HCT116 (cell line): ENCODE measurements around the gene RSRC1. TPM values are rescaled to one million over a fixed set of nuclear protein-coding genes. Genes with fewer than 3 reads are reported as not detected.
"Not testable (repeated sequence)": the region's sequence is repeated elsewhere in the genome, so short reads cannot be mapped to it uniquely, and the experiment has no call there.

Source experiments
- ATAC-seq: fragments of 200-7000 bp; cut with Tn5 transposase; 2 replicates; pipeline ENCODE4 v1.9.1; 2020; ENCODE audit warnings: mild to moderate bottlenecking, moderate library complexity
- BruUV-seq: library from RNA; stranded (reverse); fragments of 400-500 nt; replicated peaks from 2 replicates; lab custom pipeline; 2021; lab: Mats Ljungman, UMichigan
- CTCF ChIA-PET: fragments of 300-600 bp; sonication (Branson Sonifier 250); formaldehyde crosslinking; loops from one replicate; lab custom pipeline; 2021; ENCODE audit warnings: antibody characterized with exemption; lab: Charles Lee
- POLR2A ChIA-PET: fragments of 300-600, 350-600 bp; sonication (Branson Sonifier 250); formaldehyde crosslinking; loops from one replicate; lab custom pipeline; 2021; ENCODE audit warnings: antibody characterized with exemption; lab: Charles Lee
- RAD21 ChIA-PET, 2 experiments: fragments of 300-600 bp; sonication (Branson Sonifier 250); formaldehyde crosslinking; loops; one replicate each; lab custom pipeline; 2023; ENCODE audit warnings: low total read pairs in 2 of 2; ENCODE audit not compliant: uncharacterized antibody in 2 of 2, unreplicated experiment in 2 of 2, low non-redundant PET in 1 of 2; lab: Charles Lee
- DNase-seq: peaks from one replicate; pipeline ENCODE4 v3.0.0-alpha.2; 2010; ENCODE audit warnings: low read depth, low spot score
- H2AFZ ChIP-seq: fragments of 200-600 bp; shearing (Covaris generic), sonication (generic); 2 replicates; pipeline ENCODE4 v1.6.1; 2017; ENCODE audit warnings: low read depth, mixed run types, mixed read lengths, antibody characterized with exemption, low read length; ENCODE audit not compliant: poor library complexity, severe bottlenecking
- H3K27ac ChIP-seq: 2 replicates; pipeline ENCODE4 v1.5.1; 2012; ENCODE audit warnings: low read depth, low read length
- H3K27me3 ChIP-seq: fragments of 200-600 bp; sonication (generic); 2 replicates; pipeline ENCODE4 v1.6.1; 2016; ENCODE audit warnings: mixed run types, low read length, mixed read lengths; ENCODE audit not compliant: insufficient read depth
- H3K36me3 ChIP-seq, 2 experiments: fragments of 200-500 bp in 1 of 2; fragments of 200-600 bp in 1 of 2; sonication (Bioruptor generic) in 1 of 2; sonication (generic) in 1 of 2; 2 replicates each; pipeline versions ENCODE4 v1.5.1 to v1.6.1; 2014 to 2016; ENCODE audit warnings: low read length in 2 of 2, inconsistent platforms in 1 of 2, mixed read lengths in 1 of 2, mixed run types in 1 of 2; ENCODE audit not compliant: insufficient read depth in 2 of 2, control insufficient read depth in 1 of 2
- H3K4me1 ChIP-seq, 2 experiments: fragments of 200-600 bp in 1 of 2; sonication (generic) in 1 of 2; 2 replicates each; pipeline versions ENCODE4 v1.5.1 to v1.6.1; 2012 to 2017; ENCODE audit warnings: low read length in 2 of 2, inconsistent platforms in 1 of 2, mild to moderate bottlenecking in 1 of 2, mixed read lengths in 1 of 2, mixed run types in 1 of 2, moderate library complexity in 1 of 2; ENCODE audit not compliant: insufficient read depth in 2 of 2, control insufficient read depth in 1 of 2
- H3K4me2 ChIP-seq: fragments of 200-600 bp; sonication (generic); 2 replicates; pipeline ENCODE4 v1.6.1; 2017; ENCODE audit warnings: mixed run types, low read length, mixed read lengths
- H3K4me3 ChIP-seq, 2 experiments: fragments of 200-600 bp in 1 of 2; sonication (generic) in 1 of 2; replicated peaks in 1 of 2; 2 replicates each; pipeline ENCODE4 v1.5.1; 2011 to 2016; ENCODE audit warnings: low read length in 2 of 2, control low read depth in 1 of 2, low read depth in 1 of 2, mild to moderate bottlenecking in 1 of 2, mixed read lengths in 1 of 2, mixed run types in 1 of 2
- H3K79me2 ChIP-seq: fragments of 200-600 bp; sonication (generic); 2 replicates; pipeline ENCODE4 v1.6.1; 2017; ENCODE audit warnings: mild to moderate bottlenecking, mixed run types, low read length, moderate library complexity, mixed read lengths; ENCODE audit not compliant: insufficient read depth
- H3K9ac ChIP-seq: fragments of 200-600 bp; sonication (generic); 2 replicates; pipeline ENCODE4 v1.6.1; 2016; ENCODE audit warnings: low read length, mixed read lengths
- H3K9me2 ChIP-seq: fragments of 200-600 bp; sonication (generic), shearing (Covaris generic); 2 replicates; pipeline ENCODE4 v1.6.1; 2017; ENCODE audit warnings: mixed run types, mild to moderate bottlenecking, moderate library complexity; ENCODE audit not compliant: insufficient read depth
- H3K9me3 ChIP-seq, 2 experiments: fragments of 200-500 bp in 1 of 2; fragments of 200-600 bp in 1 of 2; sonication (Bioruptor generic) in 1 of 2; sonication (generic) in 1 of 2; 2 replicates each; pipeline ENCODE4 v1.6.1; 2014 to 2017; ENCODE audit warnings: low read length in 2 of 2, mixed read lengths in 2 of 2, inconsistent platforms in 1 of 2, low read depth in 1 of 2, mild to moderate bottlenecking in 1 of 2, mixed run types in 1 of 2, moderate library complexity in 1 of 2; ENCODE audit not compliant: control insufficient read depth in 1 of 2, insufficient read depth in 1 of 2
- H4K20me1 ChIP-seq: fragments of 200-600 bp; sonication (generic), shearing (Covaris generic); 2 replicates; pipeline ENCODE4 v1.6.1; 2017; ENCODE audit warnings: mixed run types, mild to moderate bottlenecking, moderate library complexity; ENCODE audit not compliant: insufficient read depth
- ATF3 ChIP-seq: IDR thresholded peaks from 2 replicates; pipeline ENCODE4 v1.6.1; 2012
- CEBPB ChIP-seq: IDR thresholded peaks from 2 replicates; pipeline ENCODE4 v1.6.1; 2012; ENCODE audit warnings: low read depth
- CTCF ChIP-seq, 3 experiments: fragments of 200-600 bp in 1 of 3; sonication (generic) in 1 of 3; IDR thresholded peaks in 2 of 3; conservative IDR thresholded peaks in 1 of 3; 2 replicates each; pipeline ENCODE4 v1.5.1; 2012 to 2017; ENCODE audit warnings: low read depth in 2 of 3, low read length in 2 of 3, antibody characterized with exemption in 1 of 3, borderline replicate concordance in 1 of 3, control low read depth in 1 of 3, mild to moderate bottlenecking in 1 of 3, mixed read lengths in 1 of 3, mixed run types in 1 of 3, moderate library complexity in 1 of 3; ENCODE audit not compliant: insufficient read depth in 1 of 3
- EGR1 ChIP-seq: IDR thresholded peaks from 2 replicates; pipeline ENCODE4 v1.6.1; 2012; ENCODE audit warnings: low read depth
- ELF1 ChIP-seq: IDR thresholded peaks from 2 replicates; pipeline ENCODE4 v1.6.1; 2012; ENCODE audit warnings: low read depth, borderline replicate concordance
- EZH2phosphoT487 ChIP-seq: fragments of 200-600 bp; IDR thresholded peaks from 2 replicates; pipeline ENCODE4 v1.6.1; 2018; ENCODE audit warnings: antibody characterized with exemption, borderline replicate concordance
- FOSL1 ChIP-seq: IDR thresholded peaks from 2 replicates; pipeline ENCODE4 v1.6.1; 2012; ENCODE audit warnings: low read depth
- JUND ChIP-seq: IDR thresholded peaks from 2 replicates; pipeline ENCODE4 v1.6.1; 2012
- MAX ChIP-seq: IDR thresholded peaks from 2 replicates; pipeline ENCODE4 v1.6.1; 2012
- POLR2A ChIP-seq: IDR thresholded peaks from 2 replicates; pipeline ENCODE4 v1.7.0; 2011; ENCODE audit warnings: borderline replicate concordance; ENCODE audit not compliant: insufficient read depth, insufficient read length; ENCODE audit errors: extremely low read depth
- POLR2AphosphoS5 ChIP-seq: IDR thresholded peaks from 2 replicates; pipeline ENCODE4 v1.6.1; 2011; ENCODE audit warnings: mild to moderate bottlenecking, low read depth, low read length, moderate library complexity
- RAD21 ChIP-seq: IDR thresholded peaks from 2 replicates; pipeline ENCODE4 v1.6.1; 2012; ENCODE audit warnings: low read depth, mild to moderate bottlenecking
- SIN3A ChIP-seq: IDR thresholded peaks from 2 replicates; pipeline ENCODE4 v1.6.1; 2012; ENCODE audit warnings: low read depth
- SP1 ChIP-seq: IDR thresholded peaks from 2 replicates; pipeline ENCODE4 v1.6.1; 2012; ENCODE audit warnings: low read depth
- TCF7L2 ChIP-seq: IDR thresholded peaks from 2 replicates; pipeline ENCODE4 v1.7.0; 2011; ENCODE audit warnings: borderline replicate concordance, inconsistent platforms; ENCODE audit not compliant: insufficient read depth, insufficient read length; ENCODE audit errors: extremely low read depth
- YY1 ChIP-seq: IDR thresholded peaks from 2 replicates; pipeline ENCODE4 v1.6.1; 2011; ENCODE audit warnings: low read length, low read depth, moderate library complexity, mild to moderate bottlenecking; ENCODE audit not compliant: insufficient replicate concordance; ENCODE audit errors: extremely low read depth
- ZBTB33 ChIP-seq: IDR thresholded peaks from 2 replicates; pipeline ENCODE4 v1.6.1; 2011; ENCODE audit warnings: mild to moderate bottlenecking, low read length, moderate library complexity; ENCODE audit not compliant: insufficient replicate concordance; ENCODE audit errors: extremely low read depth
- ZFX ChIP-seq: fragments of 450-650 bp; IDR thresholded peaks from 2 replicates; pipeline ENCODE4 v1.6.1; 2017
- ZNF274 ChIP-seq: fragments of 200-500 bp; sonication (Bioruptor generic); IDR thresholded peaks from 2 replicates; pipeline ENCODE4 v1.6.1; 2014; ENCODE audit warnings: mild to moderate bottlenecking, low read depth, low read length, inconsistent platforms
- intact Hi-C: fragments of 100-400 bp; cut with micrococcal nuclease; formaldehyde crosslinking; loops from 2 replicates; pipeline ENCODE4 v1.10.0; 2022
- total RNA-seq: library from RNA; stranded (reverse); gene quantifications from one replicate; pipeline ENCODE4 v1.2.1, GENCODE V29; 2021; ENCODE audit not compliant: unreplicated experiment

Gene RSRC1
- total RNA-seq, 1 experiment from 2014 or later = 37.1 TPM

GRCh38 chr3:158494673-158495072 lies 384.8 kb downstream of the RSRC1 start:
- H3K4me3 ChIP-seq = no peak overlapping the region
- H3K9me2 ChIP-seq = no peaks in the 10 kb centered on the region
- no peak overlapping the region for H3K4me2 ChIP-seq
- no peak overlapping the region for H2AFZ ChIP-seq
- H3K27ac ChIP-seq = no peak overlapping the region
- H3K4me1 ChIP-seq = no peaks in the 10 kb centered on the region
- ATAC-seq = no peak
- H3K9ac ChIP-seq = no peak overlapping the region
- H4K20me1 ChIP-seq = no peaks in the 10 kb centered on the region
- ChIA-PET CTCF (no interaction called here), POLR2A (no interaction called here), RAD21 (no interaction called here)
- no peaks in the 10 kb centered on the region for H3K79me2 ChIP-seq
- intact Hi-C loops = no loop called here
- TF ChIP-seq EGR1 (no peak), SP1 (no peak), ATF3 (no peak), MAX (no peak), ZNF274 (no peak), ZFX (no peak), ELF1 (no peak), CTCF (IDR thresholded peaks at IDR 0.05 in 2 of 3, conservative IDR thresholded peaks at IDR 0.05 in 1 of 3; ENCODE audit: borderline replicate concordance in 1 of 3, insufficient read depth in 1 of 3, low read depth in 2 of 3, low read length in 2 of 3) (no peak), ZBTB33 (no peak), POLR2AphosphoS5 (no peak), FOSL1 (no peak), CEBPB (no peak), SIN3A (no peak), EZH2phosphoT487 (no peak), YY1 (no peak), POLR2A (no peak), TCF7L2 (no peak), RAD21 (no peak), JUND (no peak)
- no peaks in the 10 kb centered on the region for H3K9me3 ChIP-seq
- H3K36me3 ChIP-seq = no peaks in the 10 kb centered on the region
- no peaks in the 10 kb centered on the region for H3K27me3 ChIP-seq
- BruUV-seq = no TSS peak
- DNase-seq = no peak

- RAD21 ChIA-PET, H3K4me1 ChIP-seq, H2AFZ ChIP-seq, H3K79me2 ChIP-seq, H3K4me3 ChIP-seq, DNase-seq, H3K9me3 ChIP-seq, H3K27ac ChIP-seq, H3K36me3 ChIP-seq, CTCF ChIA-PET, H3K9ac ChIP-seq, H3K9me2 ChIP-seq, H4K20me1 ChIP-seq, intact Hi-C loops, H3K27me3 ChIP-seq, BruUV-seq, POLR2A ChIA-PET, H3K4me2 ChIP-seq, ATAC-seq: not testable (repeated sequence)
These were observed 385.6 kb downstream of the RSRC1 start for GRCh38 chr3:158495398-158495902.
